ELF-1 (cell line): ENCODE data around the gene NKTR.

Experiments used
- DNase-seq: peaks from one replicate; pipeline ENCODE4 v3.0.0-alpha.2; 2016; ENCODE audit warnings: low read depth, low spot score

Gene NKTR

DNA sequence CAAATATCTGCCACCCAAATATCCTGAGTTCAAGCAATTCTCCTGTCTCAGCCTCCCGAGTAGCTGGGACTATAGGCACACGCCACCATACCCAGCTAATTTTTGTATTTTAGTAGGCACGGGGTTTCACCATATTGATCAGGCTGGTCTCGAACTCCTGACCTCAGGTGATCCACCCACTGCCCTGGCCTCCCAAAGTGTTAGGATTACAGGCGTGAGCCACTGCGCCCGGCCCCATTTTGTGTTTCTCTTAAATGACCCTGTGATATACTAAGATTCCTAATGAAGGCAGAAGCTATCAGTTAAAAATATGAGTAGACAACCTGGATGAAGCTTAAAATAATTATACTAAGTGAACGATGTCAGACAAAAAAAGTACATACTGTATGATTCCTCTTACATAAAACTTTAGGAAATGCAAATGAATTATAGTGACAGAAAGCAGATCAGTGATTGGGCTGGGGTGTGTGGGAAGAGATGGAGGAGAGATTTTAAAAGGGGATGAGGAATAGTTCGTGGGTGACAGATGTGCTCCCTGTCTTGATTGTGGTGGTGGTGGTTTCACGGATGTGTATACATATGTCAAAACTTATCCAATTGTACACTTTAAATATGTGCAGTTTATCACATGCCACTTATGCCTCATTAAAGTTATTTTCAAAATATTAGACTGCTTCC, 81.0 kb downstream of the NKTR start:
- no peak for DNase-seq

DNA sequence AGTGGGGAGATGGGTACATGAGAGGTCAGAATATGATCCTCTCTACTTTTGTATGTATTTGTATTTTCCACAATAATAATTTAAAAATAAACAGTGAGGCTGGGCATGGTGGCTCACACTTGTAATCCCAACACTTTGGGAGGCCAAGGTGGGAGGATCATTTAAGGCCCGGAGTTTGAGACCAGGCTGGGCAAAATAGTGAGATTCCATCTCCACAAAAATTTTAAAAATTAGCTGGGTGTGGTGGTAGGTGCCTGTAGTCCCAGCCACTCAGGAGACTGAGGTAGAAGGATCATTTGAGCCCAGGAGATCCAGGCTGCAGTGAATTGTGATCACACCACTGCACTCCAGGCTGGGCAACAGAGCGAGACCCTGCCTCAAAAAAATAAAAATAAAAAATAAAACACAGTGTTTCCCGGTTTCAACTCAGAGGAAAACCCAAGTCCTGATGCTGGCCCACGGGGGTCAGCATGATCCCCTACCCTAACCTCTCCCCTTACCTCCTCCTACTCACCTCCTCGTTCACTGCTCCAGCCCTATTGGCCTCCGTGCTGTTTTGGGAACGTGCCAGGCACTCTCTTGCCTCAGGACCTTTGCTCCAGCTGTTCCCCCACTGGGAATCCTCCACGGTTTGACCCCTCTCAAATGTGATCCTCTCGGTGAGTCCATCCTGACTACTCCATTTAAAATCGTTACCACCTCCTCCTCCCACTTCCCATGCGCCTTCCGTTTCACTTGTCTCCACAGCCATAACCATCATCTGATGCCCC, 82.0 kb downstream of the NKTR start:
- no peak for DNase-seq

DNA sequence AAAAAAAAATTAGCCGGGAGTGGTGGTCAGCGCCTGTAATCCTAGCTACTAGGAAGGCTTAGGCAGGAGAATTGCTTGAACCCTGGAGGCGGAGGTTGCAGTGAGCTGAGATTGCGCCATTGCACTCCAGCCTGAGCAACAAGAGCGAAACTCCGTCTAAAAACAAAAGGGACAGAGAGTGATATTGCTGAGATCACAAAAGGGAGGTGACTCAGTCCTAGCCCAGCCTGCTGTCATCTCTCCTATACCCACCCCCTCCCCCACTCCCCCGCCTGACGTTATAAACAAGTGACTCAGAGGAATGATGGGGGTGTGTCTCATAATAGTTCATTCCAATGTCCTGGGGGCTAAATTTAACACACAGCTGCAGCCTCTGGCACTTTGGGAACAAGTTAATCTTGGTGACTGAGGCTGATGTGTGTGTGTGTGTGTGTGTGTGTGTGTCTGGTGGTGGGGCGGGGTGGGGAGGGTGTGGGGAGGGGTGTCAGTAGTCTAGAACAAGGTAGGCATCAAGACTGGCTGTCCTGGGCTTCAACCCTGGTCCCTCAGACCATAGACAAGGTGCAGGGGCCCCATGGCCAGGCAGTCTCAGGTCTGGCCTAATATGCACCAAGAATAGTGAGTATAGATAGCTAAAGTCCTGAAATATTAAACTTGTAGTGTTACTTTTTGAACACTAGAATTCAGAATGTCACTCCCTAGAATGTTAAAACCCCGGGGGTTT, 83.6 kb downstream of the NKTR start:
- peak; percentile 56 for DNase-seq

DNA sequence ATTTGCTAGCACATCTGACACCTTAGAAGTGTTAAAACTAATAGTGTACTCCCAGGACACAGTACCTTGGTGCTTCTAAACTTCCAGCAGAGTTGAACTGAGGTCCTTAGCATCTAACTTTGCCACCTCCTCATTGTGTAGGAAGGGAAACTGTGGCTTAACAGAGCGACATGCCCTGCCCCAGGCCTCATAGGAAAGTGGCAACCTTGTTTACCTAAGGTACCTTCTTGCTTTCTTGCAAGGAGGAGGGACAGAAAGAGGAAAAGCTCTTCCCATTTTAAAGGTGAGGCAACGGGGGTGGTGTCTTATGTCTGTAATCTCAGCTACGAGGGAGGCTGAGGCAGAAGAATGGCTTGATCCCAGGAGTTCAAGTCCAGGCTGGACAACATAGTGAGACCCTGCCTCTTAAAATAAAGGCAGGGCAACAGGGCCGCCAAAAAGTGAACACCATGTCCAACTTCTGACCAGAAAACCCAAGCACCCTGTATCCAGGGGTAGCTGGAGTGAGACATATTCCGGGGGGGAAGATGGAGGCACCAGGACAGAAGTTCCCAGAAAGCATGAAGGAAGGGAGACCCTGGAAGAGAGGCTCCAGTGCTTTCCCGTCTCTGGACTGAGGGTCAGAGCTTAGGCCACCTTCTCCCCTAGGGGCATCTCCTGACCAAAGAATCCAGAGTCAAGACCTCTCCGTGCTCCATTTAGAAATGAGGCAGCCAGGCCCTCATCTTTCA, 84.3 kb downstream of the NKTR start:
- DNase-seq = no peak

DNA sequence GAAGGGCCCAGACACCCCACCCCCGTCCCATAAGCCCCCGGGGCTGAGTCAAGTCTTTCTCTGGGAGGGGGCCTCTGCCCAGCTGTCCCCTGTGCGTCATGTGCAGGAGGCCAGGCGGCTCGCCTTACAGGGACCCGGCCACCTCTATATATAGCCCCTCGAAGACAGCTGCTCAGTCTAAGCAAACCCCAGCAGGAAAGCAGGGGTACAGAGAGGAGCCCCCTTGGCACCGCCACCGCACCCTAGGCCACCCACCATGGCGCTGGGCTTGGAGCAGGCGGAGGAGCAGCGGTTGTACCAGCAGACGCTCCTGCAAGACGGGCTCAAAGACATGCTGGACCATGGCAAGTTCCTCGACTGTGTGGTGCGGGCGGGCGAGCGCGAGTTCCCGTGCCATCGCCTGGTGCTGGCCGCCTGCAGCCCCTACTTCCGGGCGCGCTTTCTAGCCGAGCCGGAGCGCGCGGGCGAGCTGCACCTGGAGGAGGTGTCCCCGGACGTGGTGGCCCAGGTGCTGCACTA, 84.9 kb downstream of the NKTR start, which contains the start of gene KLHL40:
TSS of gene KLHL40 (plus strand) at position 175 of the 519 bp plus-strand sequence. CDS start at position 257, 82 bp downstream.
- DNase-seq = peak; percentile 36

DNA sequence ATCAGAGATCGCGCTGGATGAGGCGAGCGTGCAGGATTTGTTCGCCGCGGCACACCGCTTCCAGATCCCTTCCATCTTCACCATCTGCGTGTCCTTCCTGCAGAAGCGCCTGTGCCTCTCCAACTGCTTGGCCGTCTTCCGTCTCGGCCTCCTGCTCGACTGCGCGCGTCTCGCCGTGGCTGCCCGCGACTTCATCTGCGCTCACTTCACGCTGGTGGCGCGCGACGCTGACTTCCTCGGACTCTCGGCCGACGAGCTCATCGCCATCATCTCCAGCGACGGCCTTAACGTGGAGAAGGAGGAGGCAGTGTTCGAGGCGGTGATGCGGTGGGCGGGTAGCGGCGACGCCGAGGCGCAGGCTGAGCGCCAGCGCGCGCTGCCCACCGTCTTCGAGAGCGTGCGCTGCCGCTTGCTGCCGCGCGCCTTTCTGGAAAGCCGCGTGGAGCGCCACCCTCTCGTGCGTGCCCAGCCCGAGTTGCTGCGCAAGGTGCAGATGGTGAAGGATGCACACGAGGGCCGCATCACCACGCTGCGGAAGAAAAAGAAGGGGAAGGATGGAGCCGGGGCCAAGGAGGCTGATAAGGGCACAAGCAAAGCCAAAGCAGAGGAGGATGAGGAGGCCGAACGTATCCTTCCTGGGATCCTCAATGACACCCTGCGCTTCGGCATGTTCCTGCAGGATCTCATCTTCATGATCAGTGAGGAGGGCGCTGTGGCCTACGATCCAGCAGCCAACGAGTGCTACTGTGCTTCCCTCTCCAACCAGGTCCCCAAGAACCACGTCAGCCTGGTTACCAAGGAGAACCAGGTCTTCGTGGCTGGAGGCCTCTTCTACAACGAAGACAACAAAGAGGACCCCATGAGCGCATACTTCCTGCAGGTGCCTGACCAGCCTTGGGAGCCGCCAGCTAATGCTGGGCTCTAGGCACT, 85.7 kb downstream of the NKTR start:
- peak; percentile 44 for DNase-seq

DNA sequence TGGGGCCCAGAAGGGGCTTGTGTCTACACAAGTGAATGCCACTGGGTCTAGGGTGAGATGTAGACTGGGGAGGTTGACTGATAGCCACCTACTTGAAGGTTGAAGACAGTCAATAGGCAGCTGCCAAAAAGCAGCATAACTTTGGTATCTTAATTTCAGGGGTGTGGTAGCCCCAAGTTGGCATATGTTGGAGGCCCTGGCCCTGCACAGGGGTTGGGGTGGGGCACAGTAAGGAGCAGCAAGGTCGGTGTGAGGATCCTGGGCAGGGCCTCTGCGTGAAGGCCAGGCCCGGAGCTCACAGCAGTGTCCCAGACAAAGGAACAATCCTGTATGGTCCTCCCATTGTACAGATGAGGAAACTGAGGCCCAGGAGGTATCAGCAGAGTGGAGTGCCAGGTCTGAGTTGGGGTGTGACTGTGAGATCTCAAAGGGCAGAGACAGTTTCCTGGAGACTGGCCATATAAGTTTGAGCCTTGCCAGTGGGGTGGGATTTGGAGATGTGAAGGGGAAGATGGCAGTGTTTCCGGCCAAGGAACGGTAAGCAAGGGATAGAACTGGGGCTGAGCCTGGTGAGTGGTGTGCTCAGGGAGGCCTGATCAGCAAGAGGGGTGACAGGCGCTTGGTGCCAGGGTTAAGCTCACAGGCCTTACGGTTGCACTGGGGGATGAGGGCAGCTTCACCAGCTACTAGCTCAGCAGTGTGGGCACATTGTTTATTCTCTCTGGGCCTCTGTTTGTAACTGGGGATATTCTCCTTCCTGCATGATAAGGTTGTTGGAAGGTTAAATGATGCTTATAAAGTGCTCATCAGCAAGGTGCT, 86.6 kb downstream of the NKTR start:
- DNase-seq = no peak

DNA sequence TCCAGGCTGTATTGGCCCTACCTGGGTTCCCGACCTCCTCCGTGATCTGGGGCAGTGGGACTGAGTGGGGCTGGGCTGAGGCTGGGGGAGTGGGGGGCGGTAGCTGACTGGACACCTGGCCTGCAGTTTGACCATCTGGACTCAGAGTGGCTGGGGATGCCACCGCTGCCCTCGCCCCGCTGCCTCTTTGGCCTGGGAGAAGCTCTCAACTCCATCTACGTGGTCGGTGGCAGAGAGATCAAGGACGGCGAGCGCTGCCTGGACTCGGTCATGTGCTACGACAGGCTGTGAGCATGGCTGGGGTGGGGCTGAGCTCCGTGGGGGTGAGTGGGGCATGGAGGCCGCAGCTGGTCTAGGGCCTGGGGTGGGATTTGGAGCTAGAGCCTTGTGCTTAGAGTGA, 87.5 kb downstream of the NKTR start:
- DNase-seq = no peak

DNA sequence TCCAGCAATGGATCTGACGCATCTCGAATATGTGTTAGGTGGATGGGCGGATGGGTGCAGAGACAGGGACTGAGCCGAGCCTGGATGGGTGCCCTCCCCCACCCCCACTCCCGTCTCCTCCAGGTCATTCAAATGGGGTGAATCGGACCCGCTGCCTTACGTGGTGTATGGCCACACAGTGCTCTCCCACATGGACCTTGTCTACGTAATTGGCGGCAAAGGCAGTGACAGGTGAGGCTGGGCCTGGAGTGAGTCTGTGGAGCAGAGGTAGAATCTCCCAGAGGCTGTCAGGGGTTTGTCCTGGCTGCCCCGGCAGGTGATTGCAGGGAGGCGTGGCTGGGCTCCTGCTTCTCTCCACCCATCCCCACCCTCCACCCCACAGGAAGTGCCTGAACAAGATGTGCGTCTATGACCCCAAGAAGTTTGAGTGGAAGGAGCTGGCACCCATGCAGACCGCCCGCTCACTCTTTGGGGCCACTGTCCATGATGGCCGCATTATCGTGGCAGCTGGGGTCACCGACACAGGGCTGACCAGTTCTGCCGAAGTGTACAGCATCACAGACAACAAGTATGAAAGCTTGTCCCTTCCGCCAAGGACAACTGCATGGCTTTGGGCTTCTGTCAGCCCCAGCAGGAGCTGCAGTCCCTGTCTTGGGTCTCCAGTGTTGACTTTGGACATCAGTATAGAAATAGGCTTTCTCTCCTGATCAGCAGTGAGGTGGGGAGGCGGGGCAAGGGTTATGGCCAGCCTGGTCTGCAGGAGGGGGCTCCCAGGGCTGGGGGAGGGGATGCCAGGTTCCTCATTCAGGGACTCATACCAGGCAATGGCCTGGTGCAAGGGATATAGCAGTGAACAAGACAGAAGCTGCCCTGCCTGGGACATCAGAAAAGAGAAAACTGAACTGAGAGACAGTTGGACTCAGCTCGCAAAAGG, 88.3 kb downstream of the NKTR start:
- DNase-seq = no peak

DNA sequence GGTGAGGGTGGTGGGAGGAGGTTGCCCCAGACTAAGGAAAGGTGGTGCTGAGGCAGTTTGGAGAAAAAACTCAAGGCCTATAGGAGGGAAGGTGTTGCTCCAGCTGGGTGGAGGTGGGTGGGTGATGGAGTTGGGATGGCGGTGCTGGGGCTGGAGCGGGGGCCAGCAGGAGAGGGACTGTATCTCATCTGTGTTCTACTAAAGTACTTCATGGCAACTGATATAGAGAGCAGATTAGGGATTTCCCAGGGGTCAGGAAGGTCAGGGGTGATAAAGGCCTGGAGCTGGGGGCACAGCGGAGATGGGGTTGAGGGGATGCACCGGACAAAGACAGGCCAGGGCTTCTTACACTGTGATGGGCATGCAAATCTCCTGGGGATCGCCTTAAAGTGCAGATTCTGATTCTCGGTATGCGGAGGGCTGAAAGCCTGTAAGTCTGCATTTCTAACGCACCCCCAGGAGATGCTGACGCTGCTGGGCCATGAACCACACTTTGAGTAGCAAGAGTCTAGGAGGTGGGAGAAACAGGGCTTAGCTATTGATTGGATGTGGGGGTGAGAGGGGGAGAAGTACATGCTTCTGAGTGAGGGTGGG, 89.0 kb downstream of the NKTR start:
- no peak for DNase-seq

DNA sequence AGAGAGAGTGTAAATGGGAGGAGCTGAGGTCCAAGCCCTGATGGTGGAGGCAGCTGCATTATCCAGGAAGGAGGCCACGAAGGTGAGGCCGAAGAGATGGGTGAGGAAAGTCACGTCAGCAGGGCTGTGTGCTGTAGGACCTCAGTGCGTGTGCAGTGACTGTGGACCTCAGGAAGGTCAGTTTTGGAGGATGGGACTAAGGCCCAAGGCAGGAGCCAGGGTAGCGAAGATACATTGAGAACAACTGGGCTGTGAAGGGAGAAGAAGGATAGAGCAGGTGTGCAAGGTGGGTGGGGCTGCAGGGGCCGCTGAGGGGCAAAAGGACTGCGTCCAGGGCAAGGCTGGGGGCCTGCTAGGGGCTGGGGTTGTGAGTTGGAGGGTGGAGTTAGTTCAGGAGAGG, 89.7 kb downstream of the NKTR start:
- DNase-seq = no peak

DNA sequence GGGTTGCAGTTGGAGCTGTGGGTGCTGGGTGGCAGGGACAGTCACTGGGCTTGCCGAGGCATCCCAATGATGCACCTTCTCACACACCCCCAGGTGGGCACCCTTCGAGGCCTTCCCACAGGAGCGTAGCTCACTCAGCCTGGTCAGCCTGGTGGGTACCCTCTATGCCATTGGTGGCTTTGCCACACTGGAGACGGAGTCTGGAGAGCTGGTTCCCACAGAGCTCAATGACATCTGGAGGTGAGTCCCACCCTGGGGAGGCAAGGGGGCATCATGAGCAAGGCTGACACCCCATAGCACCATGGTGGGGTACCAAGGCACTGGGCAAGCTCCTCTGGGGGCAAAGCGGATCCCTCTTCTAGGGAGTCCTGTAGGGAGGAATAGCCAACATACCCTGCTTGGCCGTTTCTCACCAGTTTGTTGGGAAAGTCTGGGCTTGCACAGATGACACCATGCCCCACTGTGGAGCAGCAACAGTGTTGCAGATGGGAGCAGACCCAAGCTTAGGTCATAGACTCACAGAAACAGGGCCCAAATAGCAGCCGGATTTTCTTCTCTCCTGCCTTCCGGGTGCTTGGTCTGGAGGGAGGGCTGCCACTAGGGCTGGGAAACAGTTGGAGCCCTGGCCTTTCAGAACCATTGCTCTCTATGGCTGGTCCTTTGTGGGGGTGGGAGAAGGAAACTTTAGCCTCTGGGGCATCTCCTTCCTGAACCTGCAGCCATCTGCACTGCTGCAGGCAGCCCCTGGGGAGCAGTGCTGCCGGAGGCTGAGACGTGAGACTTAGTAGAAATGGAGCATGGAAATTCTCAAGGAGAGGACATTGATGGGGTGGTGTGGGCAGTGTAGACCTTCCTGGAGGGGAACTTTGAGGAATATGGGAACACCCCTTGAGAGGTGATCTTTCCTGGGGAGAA, 90.5 kb downstream of the NKTR start:
- no peak for DNase-seq

DNA sequence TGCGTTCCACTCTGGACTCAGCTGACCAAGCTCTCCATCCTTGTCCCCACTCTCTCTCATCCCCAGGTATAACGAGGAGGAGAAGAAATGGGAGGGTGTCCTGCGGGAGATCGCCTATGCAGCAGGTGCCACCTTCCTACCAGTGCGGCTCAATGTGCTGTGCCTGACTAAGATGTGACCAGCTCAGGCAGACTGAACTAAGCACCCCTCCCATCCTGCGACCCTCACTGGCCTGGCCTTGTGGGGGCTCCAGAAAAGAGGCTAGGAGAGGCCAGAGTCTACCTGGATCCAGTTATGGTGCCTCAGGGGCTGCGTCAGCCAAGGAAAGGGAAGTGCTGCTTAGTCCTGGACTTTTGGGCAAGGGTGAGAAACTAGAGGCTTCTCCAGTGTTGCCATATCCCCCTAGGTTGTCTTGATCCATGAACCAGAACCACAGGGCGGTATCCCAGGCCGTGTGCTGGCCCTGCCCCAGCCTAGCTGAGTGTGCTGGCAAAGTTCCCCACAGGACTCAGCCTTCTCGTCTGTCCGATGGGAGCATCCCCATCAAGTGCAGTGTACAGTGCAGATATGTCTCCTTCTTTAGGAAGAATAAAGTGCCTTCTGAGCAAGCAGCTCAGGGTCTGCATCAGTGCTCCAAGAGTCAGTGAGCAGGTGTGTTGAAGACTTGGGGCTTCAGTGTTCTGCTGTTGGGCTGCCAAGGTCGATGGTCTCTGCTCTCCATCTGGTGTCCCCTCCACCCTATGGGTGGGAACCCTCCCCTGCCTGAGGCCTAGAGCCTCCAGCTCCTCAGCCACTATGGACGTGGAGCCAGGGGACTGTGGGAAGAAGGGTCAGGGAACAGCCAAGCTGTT, 91.6 kb downstream of the NKTR start:
- no peak for DNase-seq

DNA sequence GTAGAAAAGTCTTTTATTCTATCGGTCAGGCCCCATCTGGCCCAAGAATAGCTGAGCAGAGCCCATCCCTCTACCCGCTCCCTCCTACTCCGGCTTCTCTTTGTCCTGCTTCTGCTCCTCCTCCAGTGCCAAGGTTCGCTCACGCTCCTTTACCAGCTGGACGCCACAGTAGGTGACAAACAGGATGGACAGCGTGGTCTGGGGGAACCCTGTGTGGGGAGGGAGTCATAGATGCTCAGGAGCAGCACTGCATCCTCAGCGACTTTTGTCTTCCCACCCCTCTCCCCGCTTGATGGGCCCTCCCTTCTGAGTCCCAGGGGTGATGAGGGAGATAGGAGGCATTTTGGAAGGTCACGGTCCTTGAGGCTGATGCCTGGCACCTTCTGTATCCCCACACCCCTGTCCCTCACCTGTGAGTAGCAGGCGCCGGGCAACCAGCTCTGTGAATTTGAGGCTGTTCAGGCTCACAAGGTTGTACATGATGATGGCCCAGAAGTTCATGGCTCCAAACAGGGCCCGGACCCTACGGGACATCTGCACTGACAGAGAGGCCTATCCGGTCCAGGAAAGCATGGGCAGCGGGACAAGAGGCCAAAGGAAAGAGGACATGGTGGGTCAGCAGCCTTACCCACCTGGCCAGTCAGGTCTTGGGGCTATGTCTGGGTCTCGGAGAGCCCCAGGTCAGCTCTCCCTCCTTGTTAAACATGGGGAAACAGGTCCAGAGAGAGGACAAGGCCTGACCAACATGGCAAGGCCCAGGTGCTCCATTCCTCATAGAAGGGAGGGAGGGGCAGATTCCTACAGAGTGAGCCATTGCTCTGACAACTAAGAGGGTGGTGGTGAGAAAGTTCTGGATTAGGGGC, 92.4 kb downstream of the NKTR start:
- no peak for DNase-seq

DNA sequence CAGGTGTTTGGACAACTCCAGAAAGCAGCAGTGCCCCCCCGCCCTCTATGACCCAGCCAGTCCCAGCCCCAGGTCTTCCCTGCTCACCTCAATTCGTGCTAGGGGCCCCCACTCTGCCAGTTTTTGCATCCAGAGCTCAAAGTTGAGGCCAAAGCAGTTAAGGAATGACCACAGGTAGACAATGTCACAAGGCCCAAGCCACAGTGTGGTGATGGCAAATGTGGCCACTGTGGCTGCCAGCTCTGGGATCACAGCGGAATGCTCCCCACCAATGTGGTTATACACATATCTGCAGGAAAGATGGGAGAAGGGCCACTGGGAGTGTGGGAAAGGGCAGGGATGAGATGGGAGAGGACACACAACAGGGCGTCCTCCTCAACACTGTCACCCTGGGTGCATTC, 93.0 kb downstream of the NKTR start:
- no peak for DNase-seq
